Activated CD4-positive, alpha-beta T cell treated with anti-CD3 and anti-CD28 coated beads, Interleukin-2, amount 50 U/mL, for 1 hour (primary cell): ENCODE data around the gene MFRP.

ENCODE experiments used
- DNase-seq: peaks from one replicate; pipeline ENCODE4 v3.0.0-alpha.2; 2020

Gene MFRP

GRCh38 chr11:119316729-119317591 lies 29.5 kb downstream of the MFRP start, which contains the start of gene MCAM:
Gene MCAM, minus strand, starts transcription at chr11:119317130. Its CDS starts 29 bp downstream, at chr11:119317101.
- DNase-seq = no peak

GRCh38 chr11:119316016-119316728 lies 30.3 kb downstream of the MFRP start:
- DNase-seq = no peak

DNA sequence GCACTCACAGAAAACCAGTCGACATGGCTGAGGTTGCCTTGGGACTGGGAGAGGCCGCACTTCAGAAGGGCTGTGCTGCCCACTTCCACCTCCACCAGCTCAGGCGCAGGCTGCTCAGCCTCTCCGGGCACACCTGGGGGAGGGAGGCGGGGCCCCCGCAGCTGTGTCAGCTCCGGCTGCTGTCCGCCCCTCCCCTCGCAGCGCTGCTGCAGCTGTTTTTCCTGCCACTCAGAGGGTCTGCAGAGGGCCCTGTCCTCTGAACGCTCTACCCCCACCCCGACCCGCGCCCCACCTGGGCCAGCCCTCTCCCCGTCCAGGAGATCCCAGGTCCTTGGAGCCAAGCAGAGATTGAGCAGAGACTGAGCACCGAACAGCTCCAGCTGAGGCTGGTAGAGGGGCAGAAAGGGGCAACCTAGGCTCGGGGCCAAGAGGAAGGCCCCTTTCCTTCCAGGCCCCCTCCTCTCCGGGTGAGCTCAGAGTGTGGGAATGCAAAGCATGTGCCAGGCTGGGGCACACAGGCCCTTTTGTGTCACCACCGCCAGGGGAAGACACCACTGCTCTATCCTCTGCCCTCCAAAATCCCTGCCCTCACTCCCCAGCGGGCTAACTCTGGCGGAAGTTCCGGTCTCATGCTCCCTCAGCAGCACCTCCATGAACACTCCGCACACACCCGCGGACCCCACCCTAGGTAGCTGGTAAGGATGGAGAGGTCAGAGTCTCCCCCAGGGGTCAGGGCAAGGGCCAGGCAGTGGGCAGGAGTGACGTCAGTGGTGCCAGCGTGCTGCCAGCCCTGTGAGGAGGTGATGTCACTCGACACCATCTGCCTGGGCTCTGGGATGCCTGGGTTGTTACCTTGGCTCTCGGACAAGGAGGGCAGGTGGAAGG lies 31.1 kb downstream of the MFRP start:
- peak; percentile 53 for DNase-seq

GRCh38 chr11:119314726-119315125 lies 31.8 kb downstream of the MFRP start:
- DNase-seq = no peak

GRCh38 chr11:119310682-119311052 lies 35.8 kb downstream of the MFRP start:
- no peak for DNase-seq

GRCh38 chr11:119309953-119310681 lies 36.4 kb downstream of the MFRP start:
- DNase-seq = no peak

- DNase-seq = no peak
These were observed 37.1 kb downstream of the MFRP start for GRCh38 chr11:119309411-119309810.

DNA sequence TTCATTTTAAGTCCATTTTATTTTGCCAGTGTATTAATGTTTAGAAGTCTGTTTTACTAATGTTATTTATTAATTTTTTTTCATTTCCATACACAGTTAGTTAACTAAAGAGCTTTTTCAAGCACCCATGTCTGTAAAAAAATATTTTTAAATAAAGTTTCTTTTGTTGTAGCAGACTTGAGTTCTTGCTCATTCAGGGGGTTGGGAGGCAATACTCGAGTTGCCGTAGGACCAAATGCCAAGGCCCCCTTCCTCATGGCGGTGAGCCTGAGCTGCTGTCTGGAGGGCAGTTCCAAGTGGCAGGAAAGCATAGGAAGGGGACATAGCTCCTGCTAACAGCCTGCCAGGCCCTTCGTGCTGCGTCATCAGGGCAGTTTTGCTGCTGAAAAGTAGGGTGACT lies 38.5 kb downstream of the MFRP start:
- DNase-seq = no peak

GRCh38 chr11:119307219-119307618 lies 39.3 kb downstream of the MFRP start:
- DNase-seq = no peak

DNA sequence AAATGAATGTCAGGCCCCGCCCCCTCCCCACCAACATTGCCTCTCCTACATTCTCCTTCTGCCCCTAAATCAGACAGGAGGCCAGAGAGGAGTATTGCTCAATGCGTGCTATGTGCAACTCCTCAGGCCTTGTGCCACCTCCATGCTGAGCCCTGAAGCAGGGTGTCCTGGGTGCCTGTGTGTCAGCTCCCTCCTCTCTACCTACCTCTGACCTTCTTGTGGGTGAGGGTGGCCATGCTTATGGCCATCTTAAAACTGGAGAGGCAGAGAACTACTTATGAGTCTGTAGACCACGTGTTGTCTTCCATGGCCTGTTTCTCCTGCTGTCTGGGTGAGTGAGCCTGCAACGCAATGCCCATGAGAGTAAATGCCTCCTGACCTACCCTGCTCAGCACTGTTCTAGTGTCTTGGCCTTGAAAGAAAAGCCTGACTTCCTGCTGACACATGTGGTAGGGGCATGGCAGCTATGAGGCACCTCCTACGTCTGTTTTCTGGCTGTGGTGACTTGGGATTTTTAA lies 40.1 kb downstream of the MFRP start:
- peak; percentile 42 for DNase-seq

DNA sequence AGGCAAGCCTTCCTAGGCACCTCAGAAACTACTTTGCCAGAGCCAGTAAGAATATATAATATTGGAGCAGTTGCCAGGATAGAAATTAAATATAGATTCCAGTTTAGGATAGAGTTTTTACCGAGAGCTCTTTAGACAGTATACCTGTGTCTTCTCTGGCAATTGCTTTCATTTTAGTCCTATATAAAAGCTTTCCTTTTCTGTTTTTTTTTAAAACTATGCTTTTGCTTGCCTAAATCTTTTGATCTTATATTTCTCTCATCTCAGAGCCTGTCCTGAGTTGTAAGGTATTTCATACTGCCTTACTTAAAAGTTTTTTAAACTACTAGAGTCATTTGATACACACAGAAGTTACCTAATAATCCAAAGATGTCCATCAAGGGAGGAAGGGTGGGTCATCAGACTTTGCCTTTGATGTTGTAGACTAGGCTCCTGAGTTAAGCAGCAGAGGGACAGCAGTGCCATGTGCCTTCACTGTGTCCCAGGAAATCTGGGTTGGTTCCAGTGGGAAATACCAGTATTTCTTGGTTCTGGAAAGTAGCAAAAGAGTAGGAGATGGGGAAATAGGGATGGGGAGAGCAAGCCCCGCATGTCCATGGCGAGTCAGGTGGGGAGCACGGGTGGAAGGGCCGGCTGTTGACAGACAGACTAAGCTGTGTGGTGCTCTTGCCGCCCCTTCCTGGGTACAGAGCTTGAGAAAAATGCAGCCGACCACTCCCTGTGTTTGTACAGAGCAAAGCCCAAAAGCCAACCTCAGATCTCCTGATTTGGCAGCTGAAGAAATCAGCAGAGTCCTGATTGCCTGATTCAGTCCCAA lies 40.7 kb downstream of the MFRP start:
- DNase-seq = no peak

- no peak for DNase-seq
These were observed 43.2 kb downstream of the MFRP start for GRCh38 chr11:119303227-119303718.

- DNase-seq = no peak
These were observed 46.1 kb downstream of the MFRP start for GRCh38 chr11:119300198-119300964.

DNA sequence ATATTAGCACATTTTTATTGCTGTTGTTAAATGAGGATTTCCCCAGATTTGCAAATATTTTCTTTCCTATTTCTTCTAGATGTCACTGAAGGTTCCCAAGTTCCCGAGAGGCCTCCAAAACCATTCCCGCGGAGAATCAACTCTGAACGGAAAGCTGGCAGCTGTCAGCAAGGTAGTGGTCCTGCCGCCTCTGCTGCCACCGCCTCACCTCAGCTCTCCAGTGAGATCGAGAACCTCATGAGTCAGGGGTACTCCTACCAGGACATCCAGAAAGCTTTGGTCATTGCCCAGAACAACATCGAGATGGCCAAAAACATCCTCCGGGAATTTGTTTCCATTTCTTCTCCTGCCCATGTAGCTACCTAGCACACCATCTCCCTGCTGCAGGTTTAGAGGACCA lies 47.1 kb downstream of the MFRP start:
- DNase-seq = no peak

DNA sequence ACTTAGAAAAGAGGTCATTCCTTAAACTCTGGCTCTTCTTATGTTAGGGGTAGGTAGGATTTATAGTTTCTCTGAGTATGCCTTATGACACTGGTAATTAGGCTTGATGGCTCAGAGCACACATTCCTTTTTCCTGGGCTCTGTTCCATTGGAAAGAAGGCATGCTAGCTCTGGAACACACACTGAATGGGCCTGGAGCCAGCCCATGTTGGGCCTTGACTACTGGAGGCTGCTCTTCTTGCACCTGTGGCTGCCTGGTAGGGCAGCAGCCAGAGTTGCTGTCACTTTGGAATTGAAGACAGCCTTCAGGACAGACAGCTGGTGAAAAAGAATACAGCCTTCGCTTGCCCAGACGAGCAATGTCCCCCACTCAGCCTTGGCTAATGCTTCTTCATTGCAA lies 47.8 kb downstream of the MFRP start:
- no peak for DNase-seq

DNA sequence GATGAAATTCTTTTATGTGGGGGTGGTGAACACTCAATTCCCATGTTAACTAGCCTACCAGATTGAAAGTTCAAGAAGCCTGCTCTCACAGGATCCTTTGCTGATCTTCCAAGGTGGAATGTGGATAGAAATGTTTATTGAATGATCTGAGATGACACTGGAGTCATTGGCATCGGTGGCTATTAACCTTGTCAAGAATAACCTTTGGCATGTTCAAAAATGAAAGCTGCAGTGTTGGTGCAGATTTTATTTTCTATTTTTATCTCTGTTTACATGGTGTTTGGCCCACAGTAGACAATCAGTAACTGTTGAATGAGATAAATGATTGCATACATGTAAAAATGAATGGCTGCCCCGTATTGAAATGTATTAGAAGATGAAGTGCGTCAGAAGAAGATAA lies 48.6 kb downstream of the MFRP start:
- no peak for DNase-seq

GRCh38 chr11:119295178-119295577 lies 51.3 kb downstream of the MFRP start:
- no peak for DNase-seq

DNA sequence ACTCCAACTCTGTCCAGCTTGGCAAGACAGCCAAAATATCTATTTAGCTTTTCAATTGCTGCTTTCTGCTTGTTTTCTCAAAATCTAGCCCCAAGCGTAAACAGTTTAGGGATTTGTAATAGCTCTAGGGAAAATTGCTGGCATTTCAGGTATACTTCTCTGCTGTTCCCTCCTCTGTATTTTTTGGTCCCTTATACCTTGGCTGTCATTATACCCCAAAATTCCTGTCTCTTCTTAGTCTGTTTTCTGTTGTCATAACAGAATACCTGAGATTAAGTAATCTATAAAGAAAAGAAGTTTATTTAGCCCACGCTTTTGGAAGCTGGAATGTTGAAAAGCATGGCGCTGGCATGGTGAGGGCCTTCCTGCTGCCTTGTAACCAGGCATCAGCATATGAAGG lies 53.0 kb downstream of the MFRP start:
- no peak for DNase-seq

DNA sequence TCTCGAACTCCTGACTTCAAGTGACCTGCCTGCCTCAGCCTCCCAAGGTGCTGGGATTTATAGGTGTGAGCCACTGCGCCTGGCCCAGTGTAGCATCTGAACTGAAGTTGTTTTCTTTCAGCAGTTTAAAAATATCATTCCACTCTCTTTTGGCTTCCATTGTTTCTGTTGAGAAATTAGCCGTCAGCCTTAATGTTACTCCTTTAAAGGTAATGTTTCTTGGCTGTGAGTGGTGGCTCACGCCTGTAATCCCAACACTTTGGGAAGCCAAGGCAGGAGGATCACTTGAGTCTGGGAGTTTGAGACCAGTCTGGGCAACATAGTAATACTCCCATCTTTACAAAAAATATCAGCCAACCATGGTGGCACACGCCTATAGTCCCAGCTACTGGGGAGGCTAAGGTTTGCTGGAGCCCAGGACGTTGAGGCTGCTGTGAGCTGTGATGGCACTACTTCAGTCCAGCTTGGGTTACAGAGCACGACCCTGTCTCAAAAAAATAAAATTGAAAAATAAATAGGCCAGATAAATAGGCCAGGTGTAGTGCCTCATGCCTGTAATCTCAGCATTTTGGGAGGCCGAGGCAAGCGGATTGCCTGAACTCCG lies 55.5 kb downstream of the MFRP start:
- no peak for DNase-seq
